ENCODE measurements around the gene CHMP1B.

The CHMP1B gene

DNA sequence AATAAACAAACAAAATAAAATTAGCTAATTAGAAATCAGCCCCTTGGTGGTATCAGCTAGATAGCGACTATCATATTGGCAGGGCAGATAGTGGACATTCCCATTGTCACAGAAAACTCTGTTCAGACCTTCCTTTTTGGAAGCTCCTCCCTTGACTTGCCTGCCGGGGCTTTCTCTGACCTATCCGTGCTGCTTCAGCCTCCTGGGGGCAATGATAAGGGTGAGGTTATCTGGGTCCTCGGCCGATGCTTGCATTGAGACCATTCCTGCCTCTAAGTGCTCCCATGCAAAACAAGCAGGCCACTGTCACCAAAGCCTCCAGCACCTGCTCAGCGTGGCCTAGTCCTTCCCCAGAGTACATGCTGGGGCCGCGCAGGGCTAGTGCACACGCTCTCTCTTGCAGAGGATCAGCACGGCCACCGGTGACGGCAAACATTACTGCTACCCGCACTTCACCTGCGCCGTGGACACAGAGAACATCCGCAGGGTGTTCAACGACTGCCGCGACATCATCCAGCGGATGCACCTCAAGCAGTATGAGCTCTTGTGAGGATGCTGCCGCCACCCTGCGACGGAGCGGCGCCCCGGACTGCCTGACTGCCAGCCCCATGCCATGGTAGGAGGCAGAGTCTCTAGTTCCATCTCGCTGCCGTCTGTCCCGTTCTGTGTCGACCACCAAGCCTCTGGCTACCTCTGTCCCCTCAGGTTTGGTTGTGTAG lies 29.5 kb downstream of the CHMP1B start:
- CTCF ChIA-PET = interaction anchor here (1.3 kb wide), 1 partner anchor 58 kb away, joined by 4 read pairs; no protein-coding TSS in a partner anchor

DNA sequence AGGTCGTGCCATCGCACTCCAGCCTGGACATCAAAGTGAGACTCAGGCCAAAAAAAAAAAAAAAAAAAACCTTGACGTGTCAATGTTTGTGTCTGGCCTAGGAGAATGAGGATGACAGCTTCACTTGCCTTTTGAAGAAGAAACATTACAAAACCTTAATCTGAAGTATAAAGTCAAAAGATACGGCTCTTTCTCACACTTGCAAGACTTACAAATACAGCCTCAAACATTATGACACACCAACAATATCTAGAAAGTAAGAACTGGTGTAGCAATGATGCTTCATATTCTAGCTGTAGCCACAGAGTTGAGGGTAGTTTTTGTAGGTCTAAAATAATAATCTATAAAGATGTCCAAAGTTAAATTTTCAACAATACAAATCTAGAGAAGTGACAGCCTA lies 31.4 kb downstream of the CHMP1B start:
- no peak for DNase-seq (ENCODE audit: extremely low spot score)
- no peak for TF ChIP-seq CTCF (IDR thresholded peaks at IDR 0.05; ENCODE audit: control extremely low read depth, extremely low read depth, low read depth, missing control alignments)
- CTCF ChIA-PET = interaction anchor here (1.0 to 1.9 kb wide), 3 partner anchors 11 to 31 kb away, joined by 3 to 4 read pairs (median 3); no protein-coding TSS in a partner anchor
- POLR2A ChIA-PET = interaction anchor here (0.7 kb wide), 1 partner anchor 13 kb away, joined by 6 read pairs; no protein-coding TSS in a partner anchor

More for the DNA sequence above, 29.5 kb downstream of the CHMP1B start:
- POLR2A ChIA-PET = no interaction called here
- no peak for DNase-seq (ENCODE audit: extremely low spot score)
- TF ChIP-seq CTCF (IDR thresholded peaks at IDR 0.05; ENCODE audit: control extremely low read depth, extremely low read depth, low read depth, missing control alignments) = no peak

- ChIA-PET CTCF (interaction anchor here (1.9 kb wide), 1 partner anchor 30 kb away, joined by 4 read pairs; no protein-coding TSS in a partner anchor), POLR2A (no interaction called here)
- no peak for TF ChIP-seq CTCF (IDR thresholded peaks at IDR 0.05; ENCODE audit: control extremely low read depth, extremely low read depth, low read depth, missing control alignments)
- peak; percentile 73 for DNase-seq (ENCODE audit: extremely low spot score)
Measured at GRCh38 chr18:11883153-11883552, 31.9 kb downstream of the CHMP1B start.

GRCh38 chr18:11884396-11885030 lies 33.3 kb downstream of the CHMP1B start:
- CTCF ChIA-PET = interaction anchor here (1.1 kb wide), 1 partner anchor 13 kb away, joined by 3 read pairs; no protein-coding TSS in a partner anchor
- no peak for TF ChIP-seq CTCF (IDR thresholded peaks at IDR 0.05; ENCODE audit: control extremely low read depth, extremely low read depth, low read depth, missing control alignments)
- POLR2A ChIA-PET = no interaction called here
- no peak for DNase-seq (ENCODE audit: extremely low spot score)

DNA sequence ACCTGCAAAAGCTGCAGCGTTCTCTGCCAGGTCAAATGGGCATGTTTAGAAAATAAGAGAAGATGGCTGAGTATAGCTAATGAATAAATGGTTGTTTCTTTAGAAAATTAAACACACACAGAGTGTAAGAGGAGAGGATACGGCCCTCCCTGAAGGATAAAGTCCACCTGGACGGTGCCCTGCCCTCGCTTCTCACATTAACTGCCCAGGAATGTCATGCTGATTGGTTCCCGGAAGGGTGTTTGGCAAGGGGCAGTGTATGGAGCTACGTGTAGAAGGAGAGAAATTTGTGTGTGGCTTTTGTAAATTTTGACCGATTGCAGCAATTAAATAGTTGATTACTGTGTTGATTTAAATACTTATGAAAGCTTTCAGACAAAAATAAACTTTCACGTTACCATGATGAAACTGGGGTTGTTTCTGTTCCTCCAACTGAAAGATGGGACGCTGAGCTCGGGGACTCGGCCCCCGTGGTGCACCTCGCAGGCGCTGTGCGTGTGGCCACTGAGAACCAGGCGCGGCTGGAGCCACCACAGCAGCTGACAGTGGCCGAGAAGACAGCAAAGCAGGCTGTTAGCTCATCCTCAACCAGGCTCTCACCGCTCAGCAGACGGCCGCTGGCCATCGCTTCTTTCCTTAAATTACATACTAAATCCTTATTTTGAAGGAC lies 34.2 kb downstream of the CHMP1B start:
- CTCF ChIA-PET = interaction anchor here (1.1 kb wide), 1 partner anchor 14 kb away, joined by 3 read pairs; no protein-coding TSS in a partner anchor
- no peak for DNase-seq (ENCODE audit: extremely low spot score)
- POLR2A ChIA-PET = no interaction called here
- no peak for TF ChIP-seq CTCF (IDR thresholded peaks at IDR 0.05; ENCODE audit: control extremely low read depth, extremely low read depth, low read depth, missing control alignments)

DNA sequence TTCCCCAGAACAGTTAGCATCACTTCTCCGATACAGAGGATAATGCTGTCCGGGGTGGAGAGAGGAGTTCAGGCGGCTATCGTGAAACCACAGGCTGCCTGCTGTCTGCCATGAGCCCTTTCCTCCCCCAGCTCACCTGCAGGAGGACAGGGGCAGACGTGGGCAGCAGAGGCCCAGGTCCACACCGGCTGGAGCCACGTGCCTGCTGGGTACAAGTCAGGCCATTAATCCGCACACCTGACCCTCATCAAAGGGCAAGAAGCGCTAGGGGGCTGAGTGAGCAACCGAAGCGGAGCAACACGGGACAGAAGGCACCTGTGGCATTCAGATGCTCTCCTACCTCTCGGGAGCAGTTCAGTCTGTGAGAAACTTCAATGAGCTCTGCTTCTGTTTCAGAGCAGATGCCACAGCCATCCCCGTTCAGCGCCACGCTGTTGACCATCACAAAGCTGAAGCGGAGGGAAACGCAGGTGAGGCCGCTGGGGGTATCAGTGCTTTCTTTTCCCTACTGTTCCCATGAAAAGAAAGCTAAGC lies 35.4 kb downstream of the CHMP1B start:
- ChIA-PET POLR2A (no interaction called here), CTCF (interaction anchor here (0.5 kb wide), 1 partner anchor 153 kb away, joined by 3 read pairs; no protein-coding TSS in a partner anchor)
- DNase-seq (ENCODE audit: extremely low spot score) = no peak
- no peak for TF ChIP-seq CTCF (IDR thresholded peaks at IDR 0.05; ENCODE audit: control extremely low read depth, extremely low read depth, low read depth, missing control alignments)
